Mononuclear cell (primary cell): ENCODE results near the gene NR5A1. TPM values are rescaled to one million over a fixed set of nuclear protein-coding genes. Genes with fewer than 3 reads are reported as not detected.

ENCODE experiments used
- H3K27me3 ChIP-seq: 2 replicates; pipeline ENCODE4 v1.6.0; 2011; ENCODE audit warnings: low read length, control low read depth; ENCODE audit not compliant: insufficient read depth
- H3K4me1 ChIP-seq: 2 replicates; pipeline ENCODE4 v1.5.1; 2011; ENCODE audit warnings: mild to moderate bottlenecking, low read length, control low read depth; ENCODE audit not compliant: insufficient read depth
- H3K4me3 ChIP-seq: 2 replicates; pipeline ENCODE4 v1.5.1; 2011; ENCODE audit warnings: mild to moderate bottlenecking, low read length, moderate library complexity
- H3K9me3 ChIP-seq: 2 replicates; pipeline ENCODE4 v1.5.1; 2011; ENCODE audit warnings: low read depth, mild to moderate bottlenecking, control low read depth, low read length
- total RNA-seq: library from RNA; depleted of rRNA; stranded (reverse); fragments of >200 nt; gene quantifications from one replicate; pipeline ENCODE4 v1.2.3, GENCODE V29; 2012

The NR5A1 gene
- total RNA-seq, 1 donor = not detected

DNA sequence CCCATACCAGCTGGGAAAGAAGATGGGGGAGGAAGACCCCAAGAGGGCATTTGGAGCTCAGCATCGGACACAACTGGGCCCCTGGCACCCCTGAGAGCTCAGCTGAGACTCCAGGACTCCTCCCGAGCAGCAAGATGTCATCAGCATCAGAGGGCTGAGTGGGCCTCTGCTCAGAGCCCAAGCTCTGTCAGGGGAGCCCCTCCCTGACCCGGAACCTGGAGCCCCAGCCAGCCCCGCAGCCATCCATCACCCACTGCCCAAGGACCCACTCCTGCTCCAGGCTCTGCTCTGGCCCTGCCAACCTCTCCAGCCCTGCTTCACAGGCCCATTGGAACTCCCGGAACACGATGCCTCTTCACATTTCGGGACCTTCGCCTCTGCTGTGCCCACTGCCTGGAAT is 9.8 kb downstream of the NR5A1 start:
- Histone ChIP-seq H3K27me3 (peaks cover 2% of the 10 kb centered on the region), H3K9me3 (no peaks in the 10 kb centered on the region), H3K4me3 (no peak overlapping the region), H3K4me1 (peaks cover 11% of the 10 kb centered on the region)

DNA sequence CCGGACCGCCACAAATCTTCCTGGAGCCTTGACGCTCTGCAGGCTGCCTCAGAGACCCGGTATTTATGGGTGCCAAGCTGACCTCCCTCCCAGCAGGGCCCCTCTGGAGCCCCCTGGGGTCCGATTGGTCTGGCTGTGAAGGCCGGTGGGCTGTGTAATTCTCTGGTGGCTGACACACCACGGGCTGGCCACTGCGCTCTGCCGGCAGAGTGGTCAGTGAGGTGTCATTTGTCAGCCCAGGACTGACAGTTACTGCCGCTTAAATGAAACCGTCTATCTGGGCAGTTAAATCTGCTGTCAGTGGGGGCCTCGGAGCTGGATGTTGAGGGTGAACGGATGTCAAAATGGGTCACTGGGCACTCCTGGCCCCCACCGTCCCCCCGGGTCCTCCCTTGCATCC is 10.7 kb downstream of the NR5A1 start:
- Histone ChIP-seq H3K9me3 (no peaks in the 10 kb centered on the region), H3K27me3 (no peaks in the 10 kb centered on the region), H3K4me1 (peaks cover 11% of the 10 kb centered on the region), H3K4me3 (no peak overlapping the region)

DNA sequence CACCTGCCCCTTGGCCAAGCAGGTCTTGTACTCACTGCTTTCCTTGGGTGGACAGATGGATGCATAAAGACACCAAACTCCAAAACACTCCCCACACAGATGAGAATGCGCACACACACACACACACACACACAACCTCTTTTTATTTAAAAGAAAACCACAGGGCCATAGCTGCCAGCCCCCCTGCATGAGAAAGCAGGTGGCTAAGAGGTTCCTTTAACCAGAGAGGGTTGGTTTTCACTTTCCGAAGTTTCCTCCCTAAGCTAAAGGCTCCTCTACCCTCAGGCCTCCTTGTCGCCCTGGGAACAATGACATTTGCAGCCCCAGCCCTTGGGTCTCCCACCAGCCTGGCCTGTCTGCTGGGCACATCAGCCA is 11.1 kb downstream of the NR5A1 start:
- no peaks in the 10 kb centered on the region for H3K9me3 ChIP-seq
- no peaks in the 10 kb centered on the region for H3K27me3 ChIP-seq
- no peak overlapping the region for H3K4me3 ChIP-seq
- peaks cover 11% of the 10 kb centered on the region for H3K4me1 ChIP-seq

DNA sequence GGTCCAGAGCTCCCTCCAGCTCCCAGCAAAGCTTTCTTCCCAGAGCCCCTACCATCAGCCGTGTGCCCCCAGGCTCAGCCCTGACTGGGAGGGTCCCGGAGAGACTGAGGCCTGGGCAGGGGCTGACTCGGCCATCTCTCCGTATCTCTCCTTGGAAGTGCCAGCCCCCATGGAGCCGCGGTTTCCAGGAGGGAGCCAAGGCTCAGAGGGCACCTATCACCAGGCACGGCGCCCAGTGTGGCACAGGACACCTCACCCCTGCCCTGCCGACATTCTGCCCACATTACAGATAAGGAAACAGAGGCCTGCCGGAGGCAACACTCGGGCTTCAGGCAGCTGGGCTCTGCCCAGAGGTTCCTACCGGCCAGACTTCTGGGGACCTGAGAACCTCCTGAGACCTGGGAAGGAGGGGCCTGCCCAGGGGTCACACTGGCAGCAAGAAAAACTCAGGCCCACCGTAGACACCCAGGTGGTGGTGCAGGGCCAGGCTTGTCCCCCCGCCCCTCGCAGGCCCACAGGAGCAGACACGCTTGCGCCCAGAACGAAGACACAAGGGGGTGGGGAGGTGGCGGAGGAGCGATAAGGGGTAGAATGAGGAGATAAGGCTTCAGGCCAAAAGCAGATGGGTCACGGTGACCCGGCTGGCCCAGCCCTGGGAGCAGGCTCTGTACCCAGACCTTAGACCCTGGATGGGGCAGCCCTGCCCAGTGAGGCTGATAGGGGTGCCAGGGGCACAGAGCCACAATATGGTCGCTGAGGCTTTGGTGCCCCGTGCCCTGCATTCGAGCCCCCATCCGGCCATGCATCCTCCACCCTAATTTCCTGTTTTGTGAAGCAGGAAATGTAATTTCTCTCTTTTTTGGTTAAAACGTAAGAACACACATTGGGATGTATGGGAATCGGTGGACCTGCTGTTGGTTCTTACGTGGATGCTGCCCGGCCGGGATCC is 11.8 kb downstream of the NR5A1 start:
- no peaks in the 10 kb centered on the region for H3K9me3 ChIP-seq
- no peaks in the 10 kb centered on the region for H3K27me3 ChIP-seq
- H3K4me1 ChIP-seq = peaks cover 11% of the 10 kb centered on the region
- no peak overlapping the region for H3K4me3 ChIP-seq

DNA sequence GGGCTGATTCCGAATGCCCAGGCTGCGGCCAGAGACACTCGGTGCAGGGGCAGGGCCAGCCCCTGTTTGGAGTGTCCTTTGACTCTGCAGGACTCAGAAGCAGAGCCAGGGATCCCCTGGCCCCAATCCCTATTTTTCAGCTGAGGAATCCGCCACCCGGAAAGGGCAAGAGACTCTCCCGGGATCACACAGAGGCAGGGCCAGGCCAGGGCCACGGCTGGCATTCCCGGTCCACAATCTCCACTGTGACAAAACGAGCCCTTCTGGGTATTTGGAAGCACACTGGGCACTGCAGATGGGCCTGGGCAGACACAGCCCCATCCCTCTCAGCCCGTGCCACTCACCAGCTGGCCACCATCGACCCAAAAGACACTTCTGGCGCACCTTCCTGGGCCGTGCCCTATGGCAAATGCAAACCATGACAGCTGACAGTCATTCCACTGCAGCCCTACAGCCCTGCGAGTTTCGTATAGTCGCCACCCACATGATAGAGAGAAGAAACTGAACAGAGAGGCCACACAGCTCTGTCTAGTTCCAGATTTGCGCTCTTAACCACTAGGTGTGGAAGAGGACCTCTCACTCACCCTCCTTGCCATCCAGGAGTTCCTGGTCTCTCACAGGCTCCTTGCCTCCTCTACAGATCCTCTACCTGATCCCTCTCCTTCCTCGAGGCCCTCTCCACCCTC is 13.3 kb downstream of the NR5A1 start:
- no peaks in the 10 kb centered on the region for H3K27me3 ChIP-seq
- H3K4me3 ChIP-seq = no peak overlapping the region
- peaks cover 11% of the 10 kb centered on the region for H3K4me1 ChIP-seq
- no peaks in the 10 kb centered on the region for H3K9me3 ChIP-seq

DNA sequence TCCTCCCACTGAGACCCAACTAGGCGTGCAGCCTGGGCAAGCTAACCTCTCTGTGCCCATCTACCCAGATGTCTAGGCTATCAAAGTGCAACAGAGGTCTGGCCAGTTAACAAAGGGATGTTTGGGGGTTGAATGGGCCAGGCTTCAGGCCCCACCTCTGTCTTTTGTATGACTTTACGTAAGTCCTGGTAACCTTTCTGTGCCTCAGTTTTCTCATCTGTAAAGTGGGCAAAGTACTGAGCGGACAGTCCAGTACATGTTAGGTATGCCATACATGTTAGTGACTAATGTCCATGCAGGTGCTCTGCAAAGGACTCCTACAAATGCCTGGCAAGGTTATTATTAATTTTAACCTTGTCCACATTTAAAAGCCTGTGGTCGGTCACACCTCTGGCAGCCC is 14.0 kb downstream of the NR5A1 start:
- no peaks in the 10 kb centered on the region for H3K9me3 ChIP-seq
- no peaks in the 10 kb centered on the region for H3K27me3 ChIP-seq
- no peak overlapping the region for H3K4me3 ChIP-seq
- H3K4me1 ChIP-seq = peaks cover 11% of the 10 kb centered on the region

DNA sequence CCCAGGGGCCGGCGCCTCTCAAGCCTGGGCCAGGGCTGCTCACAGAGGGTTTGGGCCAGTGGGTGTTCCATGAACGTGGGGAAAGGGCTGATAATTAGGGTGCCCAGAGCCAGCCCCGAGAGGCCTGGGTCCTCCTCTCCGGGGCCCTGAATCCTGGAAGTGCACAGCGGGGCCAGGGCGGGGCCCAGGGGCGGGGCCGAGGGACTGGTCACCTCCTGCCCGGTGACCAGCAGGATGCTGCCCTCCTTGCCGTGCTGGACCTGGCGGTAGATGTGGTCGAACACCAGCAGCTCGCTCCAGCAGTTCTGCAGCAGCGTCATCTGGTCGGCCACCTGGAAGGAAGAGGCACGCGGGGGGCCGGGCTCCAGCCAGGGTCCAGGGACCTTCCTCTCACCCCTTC is 14.4 kb downstream of the NR5A1 start:
- Histone ChIP-seq H3K4me1 (peaks cover 11% of the 10 kb centered on the region), H3K27me3 (no peaks in the 10 kb centered on the region), H3K9me3 (no peaks in the 10 kb centered on the region), H3K4me3 (no peak overlapping the region)

DNA sequence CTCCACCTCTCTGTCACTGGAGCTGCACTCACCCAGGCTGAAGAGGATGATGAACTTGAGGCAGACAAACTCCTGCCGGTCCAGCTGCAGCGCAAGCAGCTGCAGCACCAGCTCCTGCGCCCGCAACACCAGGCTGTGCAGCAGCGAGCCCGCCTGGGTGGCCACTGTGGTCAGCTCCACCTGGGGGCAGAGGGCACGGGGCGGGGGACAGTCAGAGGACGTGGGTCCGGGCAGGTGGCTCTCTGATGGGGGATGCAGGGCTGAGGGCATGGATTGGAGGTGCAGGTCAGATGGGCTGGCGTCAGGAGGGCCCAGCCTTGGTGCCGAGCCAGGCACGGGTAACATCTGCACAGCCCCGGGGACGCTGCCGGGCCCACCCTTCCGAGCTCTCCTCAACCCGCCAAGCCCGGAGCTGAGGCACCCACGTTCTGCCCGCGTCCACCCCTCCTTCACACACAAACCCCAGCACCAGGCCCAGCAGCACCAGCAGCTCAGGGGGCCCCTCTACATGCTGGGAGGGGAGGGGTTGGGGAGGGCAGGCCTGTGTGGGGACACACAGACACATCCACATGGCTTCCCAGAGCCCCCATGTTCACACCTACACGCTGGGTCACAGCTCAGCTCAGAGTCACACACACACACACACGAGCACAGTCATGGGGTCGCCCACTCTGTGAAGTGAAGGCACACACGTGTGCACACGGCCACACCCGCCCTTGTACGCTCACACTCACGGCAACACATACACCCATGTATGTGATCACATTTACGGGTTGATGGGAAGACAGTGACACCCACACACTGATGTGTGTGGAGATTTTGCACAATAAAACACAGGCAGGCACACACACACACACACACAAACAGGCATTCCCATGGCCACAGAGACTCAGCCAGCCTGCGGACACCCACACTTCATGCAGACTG is 15.9 kb downstream of the NR5A1 start:
- Histone ChIP-seq H3K9me3 (no peaks in the 10 kb centered on the region), H3K4me1 (peaks cover 10% of the 10 kb centered on the region), H3K4me3 (no peak overlapping the region), H3K27me3 (no peaks in the 10 kb centered on the region)

DNA sequence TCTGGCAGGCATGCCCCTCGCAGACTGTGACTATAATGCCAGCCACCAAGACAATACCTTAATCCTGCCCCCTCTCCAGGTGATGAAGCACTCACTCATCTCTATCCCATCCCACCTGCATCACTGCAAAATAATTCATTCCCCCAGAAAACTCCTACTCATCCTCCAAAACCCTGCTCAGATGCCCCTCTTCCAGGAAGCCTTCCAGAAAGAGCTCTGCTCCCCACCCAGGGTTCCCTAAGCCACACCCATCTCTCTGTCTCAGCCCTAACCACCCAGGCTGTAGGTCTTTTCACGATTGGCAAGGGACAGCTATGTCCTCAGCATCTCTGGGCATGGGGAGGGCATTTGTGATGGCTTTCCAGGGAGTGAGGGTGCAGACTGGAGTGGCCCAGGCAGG is 17.2 kb downstream of the NR5A1 start:
- no peaks in the 10 kb centered on the region for H3K27me3 ChIP-seq
- H3K4me1 ChIP-seq = no peaks in the 10 kb centered on the region
- no peak overlapping the region for H3K4me3 ChIP-seq
- no peaks in the 10 kb centered on the region for H3K9me3 ChIP-seq

DNA sequence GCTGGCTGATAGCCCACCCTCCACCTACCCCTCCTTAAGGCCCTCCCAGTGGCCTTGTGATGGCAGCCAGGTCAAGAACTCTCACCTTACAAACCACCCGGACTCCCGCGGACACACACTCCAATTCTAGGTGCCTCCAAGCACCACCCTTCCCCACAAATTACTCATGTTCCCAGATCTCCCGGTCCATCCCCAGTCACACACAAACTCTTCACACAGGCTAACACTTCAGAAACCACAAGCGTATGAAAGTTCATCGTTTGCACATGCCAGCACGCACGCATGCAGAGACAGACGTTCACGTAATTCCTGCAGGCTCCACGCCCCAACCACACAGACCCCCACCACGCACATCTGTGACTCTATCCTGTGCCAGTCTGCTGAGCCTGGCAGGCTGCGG is 18.0 kb downstream of the NR5A1 start:
- Histone ChIP-seq H3K4me1 (no peaks in the 10 kb centered on the region), H3K4me3 (no peak overlapping the region), H3K27me3 (no peaks in the 10 kb centered on the region), H3K9me3 (no peaks in the 10 kb centered on the region)

DNA sequence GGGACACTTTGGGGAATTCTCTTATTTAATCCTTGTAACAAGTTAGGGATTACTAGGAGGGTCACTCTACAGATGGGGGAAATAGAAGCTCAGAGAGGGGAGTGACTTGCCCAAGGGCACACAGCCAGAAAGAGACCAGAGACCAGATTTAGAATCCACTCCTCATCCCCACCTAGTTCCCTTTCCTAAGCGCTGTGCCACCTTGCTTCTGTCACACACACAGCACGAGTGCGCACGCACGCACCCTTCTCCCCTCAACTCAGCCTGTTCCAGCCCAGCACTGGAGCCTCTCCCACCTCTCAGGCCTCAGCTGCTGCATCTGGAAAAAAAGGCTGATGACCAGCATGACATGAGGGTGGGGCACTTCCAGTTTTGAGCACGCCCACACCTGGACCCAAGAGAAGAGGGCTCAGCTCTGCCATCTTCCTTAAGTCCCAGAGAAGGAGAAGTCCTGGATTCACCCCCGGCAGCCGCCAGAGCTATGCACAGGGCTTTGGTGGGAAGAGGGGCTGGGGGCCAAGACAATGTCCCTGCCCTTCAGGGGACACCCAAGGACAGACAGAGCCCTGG is 18.5 kb downstream of the NR5A1 start:
- Histone ChIP-seq H3K4me3 (no peak overlapping the region), H3K27me3 (no peaks in the 10 kb centered on the region), H3K9me3 (no peaks in the 10 kb centered on the region), H3K4me1 (no peaks in the 10 kb centered on the region)

DNA sequence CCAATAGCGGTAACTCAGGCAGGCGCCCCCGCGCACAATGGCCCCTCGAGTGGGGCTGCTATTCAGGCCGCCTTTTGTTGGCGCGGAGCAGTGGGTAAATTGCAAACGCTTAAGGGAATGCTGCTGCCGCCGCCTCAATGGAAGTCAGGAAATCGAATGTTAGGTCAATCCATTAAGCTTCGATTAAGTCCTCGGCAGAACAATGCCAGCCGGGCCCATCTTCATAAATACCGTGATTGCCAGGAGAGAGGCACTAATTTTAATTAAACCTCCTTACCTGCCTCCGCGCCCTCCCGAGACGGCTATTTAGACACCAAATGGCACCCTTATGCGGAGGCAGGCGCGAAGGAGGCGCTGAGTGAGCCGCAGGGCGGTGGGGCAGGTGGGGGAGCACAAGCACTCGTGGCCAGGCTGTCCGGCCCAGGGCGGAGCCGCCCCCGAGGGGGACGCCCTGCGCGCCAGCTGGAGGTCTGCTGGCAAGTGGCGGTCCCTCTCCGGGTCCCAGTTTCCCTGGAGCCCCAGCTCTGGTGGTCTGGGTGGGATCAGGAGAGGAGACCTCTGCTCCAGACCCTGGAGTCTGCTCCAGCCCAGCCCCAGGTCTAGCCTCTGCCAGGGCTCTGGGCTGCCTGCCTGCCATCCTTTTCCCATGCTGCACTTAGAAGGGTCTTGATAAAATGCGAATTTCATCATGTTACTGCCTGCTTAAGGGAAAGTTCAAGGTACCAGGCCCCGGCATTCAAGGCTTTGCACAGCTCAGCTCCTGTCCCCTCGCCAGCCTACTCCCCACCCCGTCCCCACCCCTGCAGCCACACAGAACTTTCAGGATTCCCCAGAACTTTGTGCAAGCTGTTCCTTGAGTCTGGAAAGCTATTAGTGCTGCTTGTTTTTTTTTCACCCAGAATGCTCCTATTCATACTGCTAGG is 19.7 kb downstream of the NR5A1 start:
- Histone ChIP-seq H3K4me3 (no peak overlapping the region), H3K27me3 (no peaks in the 10 kb centered on the region), H3K9me3 (no peaks in the 10 kb centered on the region), H3K4me1 (no peaks in the 10 kb centered on the region)

DNA sequence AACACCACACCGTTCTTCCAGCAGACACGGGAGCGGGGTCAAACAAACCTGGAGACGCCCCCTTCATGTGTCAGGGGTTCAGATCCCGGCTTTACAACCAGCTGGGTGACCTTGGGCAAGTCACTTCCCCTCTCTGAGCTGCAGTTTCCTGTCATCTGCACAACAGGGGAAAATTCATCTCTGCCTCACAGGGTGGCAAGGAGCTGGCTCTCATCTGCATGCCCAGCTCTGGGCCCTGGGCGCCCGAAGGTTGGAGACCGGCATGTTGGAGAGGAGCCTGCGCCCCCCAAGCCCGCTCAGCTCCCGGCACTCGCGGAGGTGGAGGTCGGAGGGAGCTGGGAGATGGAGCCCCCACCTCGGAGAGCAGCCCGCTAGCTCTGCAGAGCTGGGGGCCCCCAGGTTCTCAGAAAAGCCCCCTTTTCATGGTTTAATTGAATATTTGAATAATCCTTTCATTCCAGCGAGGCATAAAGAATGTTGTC is 20.4 kb downstream of the NR5A1 start:
- Histone ChIP-seq H3K4me3 (no peak overlapping the region), H3K27me3 (no peaks in the 10 kb centered on the region), H3K4me1 (no peaks in the 10 kb centered on the region), H3K9me3 (no peaks in the 10 kb centered on the region)

DNA sequence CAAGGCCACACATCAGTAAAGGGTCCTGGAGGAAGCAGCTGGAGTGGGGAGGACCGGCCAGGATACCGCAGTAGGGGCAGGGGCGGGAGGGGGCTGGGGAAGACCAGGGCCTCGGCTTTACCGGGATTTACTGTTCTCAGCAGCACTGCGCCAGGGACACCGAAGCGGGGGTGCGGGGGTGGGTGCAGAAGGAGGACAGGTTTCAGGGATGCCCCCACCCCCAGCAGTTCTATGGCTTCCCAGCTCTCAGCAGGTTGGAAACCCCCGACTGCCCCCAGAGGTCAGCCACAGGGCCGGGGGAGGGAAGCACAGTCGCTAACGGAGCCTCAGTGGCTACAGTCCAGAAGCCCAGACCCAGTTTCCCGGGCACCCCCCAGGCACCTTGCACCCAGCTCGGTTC is 21.3 kb downstream of the NR5A1 start:
- no peak overlapping the region for H3K4me3 ChIP-seq
- H3K9me3 ChIP-seq = no peaks in the 10 kb centered on the region
- no peaks in the 10 kb centered on the region for H3K27me3 ChIP-seq
- H3K4me1 ChIP-seq = no peaks in the 10 kb centered on the region
